HL-60 (cell line): ENCODE measurements around the gene ACAP1.

ENCODE experiments used
- DNase-seq, 2 experiments: peaks; one replicate each; pipeline ENCODE4 v3.0.0-alpha.2; 2010 to 2020; ENCODE audit warnings: low read depth in 1 of 2, low spot score in 1 of 2
- H3K27ac ChIP-seq: fragments of 250-450 bp; sonication (Bioruptor Pico); replicated peaks from 2 replicates; pipeline ENCODE4 v1.5.1; 2020; ENCODE audit warnings: mild to moderate bottlenecking, moderate library complexity
- H3K27me3 ChIP-seq: fragments of 250-450 bp; sonication (Bioruptor Pico); 2 replicates; pipeline ENCODE4 v1.5.1; 2021; ENCODE audit warnings: mild to moderate bottlenecking, moderate library complexity; ENCODE audit not compliant: insufficient read depth, poor library complexity, severe bottlenecking
- H3K4me3 ChIP-seq: replicated peaks from 2 replicates; pipeline ENCODE4 v1.5.1; 2011; ENCODE audit warnings: mild to moderate bottlenecking, control low read depth, low read length; ENCODE audit not compliant: insufficient read depth
- CTCF ChIP-seq: IDR thresholded peaks from one replicate; pipeline ENCODE4 v1.5.1; 2011; ENCODE audit warnings: low read length, control low read depth, inconsistent platforms; ENCODE audit not compliant: insufficient read depth
- GABPA ChIP-seq: IDR thresholded peaks from 2 replicates; pipeline ENCODE4 v1.6.1; 2012; ENCODE audit warnings: low read depth
- POLR2AphosphoS5 ChIP-seq: IDR thresholded peaks from 2 replicates; pipeline ENCODE4 v1.6.1; 2012; ENCODE audit warnings: low read depth
- REST ChIP-seq: IDR thresholded peaks from 2 replicates; pipeline ENCODE4 v1.6.1; 2012; ENCODE audit warnings: low read depth; ENCODE audit not compliant: insufficient replicate concordance
- SPI1 ChIP-seq: IDR thresholded peaks from 2 replicates; pipeline ENCODE4 v1.6.1; 2012; ENCODE audit warnings: low read depth, mild to moderate bottlenecking, borderline replicate concordance

Gene ACAP1

GRCh38 chr17:7317161-7317803 lies 19.0 kb upstream of the ACAP1 start:
- Histone ChIP-seq H3K27ac (no peak overlapping the region), H3K27me3 (no peaks in the 10 kb centered on the region), H3K4me3 (no peak overlapping the region)
- no peak for DNase-seq
- TF ChIP-seq CTCF (no peak), GABPA (no peak), POLR2AphosphoS5 (no peak), SPI1 (no peak), REST (no peak)

GRCh38 chr17:7318121-7318860 lies 18.0 kb upstream of the ACAP1 start:
- TF ChIP-seq REST (no peak), POLR2AphosphoS5 (no peak)
- no peak overlapping the region for H3K4me3 ChIP-seq
- no peak overlapping the region for H3K27ac ChIP-seq
- H3K27me3 ChIP-seq, result no peaks in the 10 kb centered on the region
- DNase-seq, result no peak

GRCh38 chr17:7321466-7321865 lies 14.9 kb upstream of the ACAP1 start:
- no peak overlapping the region for H3K4me3 ChIP-seq
- no peak for TF ChIP-seq POLR2AphosphoS5
- TF ChIP-seq SPI1, result no peak
- no peak for TF ChIP-seq GABPA
- TF ChIP-seq REST, result no peak
- TF ChIP-seq CTCF, result no peak
- no peak overlapping the region for H3K27ac ChIP-seq
- no peaks in the 10 kb centered on the region for H3K27me3 ChIP-seq
- DNase-seq, result no peak
